ENCODE data around the gene CCNI.
"Not testable (repeated sequence)": the region's sequence is repeated elsewhere in the genome, so short reads cannot be mapped to it uniquely, and the experiment has no call there.

CCNI gene

GRCh38 chr4:77037736-77038135 is 38.1 kb downstream of the CCNI start:
- no peak for DNase-seq

DNA sequence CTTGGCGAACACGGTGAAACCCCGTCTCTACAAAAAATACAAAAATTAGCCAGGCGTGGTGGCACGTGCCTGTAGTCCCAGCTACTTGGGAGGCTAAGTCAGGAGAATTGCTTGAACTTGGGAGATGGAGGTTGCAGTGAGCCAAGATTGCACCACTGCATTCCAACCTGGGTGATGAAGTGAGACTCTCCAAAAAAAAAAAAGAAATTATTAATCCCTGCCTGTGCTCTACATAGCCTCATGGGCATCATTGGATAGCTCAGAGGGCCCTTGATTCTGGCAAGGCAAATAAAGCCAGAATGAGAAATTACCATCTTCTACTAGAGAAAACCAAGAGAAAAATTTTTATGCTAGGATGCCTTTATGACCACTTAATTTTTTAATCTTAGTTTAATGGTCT is 38.6 kb downstream of the CCNI start:
- DNase-seq = not testable (repeated sequence)

- DNase-seq = no peak
Observed at GRCh38 chr4:77036206-77036605, 39.6 kb downstream of the CCNI start.

DNA sequence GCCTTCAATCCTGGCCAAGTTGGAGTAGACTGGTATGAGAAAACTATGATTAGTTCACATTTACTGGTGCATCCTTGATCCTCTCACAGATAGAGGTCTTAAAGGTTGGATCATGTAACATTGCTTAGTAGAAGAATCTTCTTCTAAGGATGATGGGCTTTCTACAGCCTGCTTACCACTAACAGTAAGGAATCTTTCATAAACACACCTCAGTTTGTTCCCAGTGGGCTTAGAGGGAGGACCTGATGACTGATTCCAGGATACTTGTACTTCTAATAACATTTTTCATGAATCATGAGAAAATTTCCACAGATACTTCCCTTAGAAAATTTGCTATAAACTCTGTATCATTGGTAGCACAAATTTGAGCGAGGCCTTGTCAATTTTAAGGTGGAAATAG is 40.6 kb downstream of the CCNI start:
- no peak for DNase-seq

GRCh38 chr4:77031544-77031943 is 44.2 kb downstream of the CCNI start:
- DNase-seq = no peak

DNA sequence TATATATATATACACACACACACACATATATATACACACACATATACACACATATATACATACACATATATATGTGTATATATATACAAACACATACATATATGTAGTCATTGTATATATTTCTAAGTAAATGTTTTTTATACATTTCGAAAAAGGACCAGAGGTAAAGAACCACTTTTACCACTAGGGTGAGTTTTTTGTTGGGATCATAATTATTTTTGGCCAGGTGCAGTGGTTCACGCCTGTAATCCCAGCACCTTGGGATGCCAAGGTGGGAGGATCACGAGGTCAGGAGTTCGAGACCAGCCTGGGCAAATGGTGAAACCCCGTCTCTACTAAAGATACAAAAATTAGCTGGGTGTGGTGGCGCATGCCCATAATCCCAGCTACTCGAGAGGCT is 46.0 kb downstream of the CCNI start:
- not testable (repeated sequence) for DNase-seq

- no peak for DNase-seq
Observed at GRCh38 chr4:77028246-77028645, 47.5 kb downstream of the CCNI start.

GRCh38 chr4:77026322-77026704 is 49.5 kb downstream of the CCNI start:
- no peak for DNase-seq

GRCh38 chr4:77025643-77026321 is 50.0 kb downstream of the CCNI start:
- no peak for DNase-seq

GRCh38 chr4:77023920-77024319 is 51.9 kb downstream of the CCNI start:
- no peak for DNase-seq

DNA sequence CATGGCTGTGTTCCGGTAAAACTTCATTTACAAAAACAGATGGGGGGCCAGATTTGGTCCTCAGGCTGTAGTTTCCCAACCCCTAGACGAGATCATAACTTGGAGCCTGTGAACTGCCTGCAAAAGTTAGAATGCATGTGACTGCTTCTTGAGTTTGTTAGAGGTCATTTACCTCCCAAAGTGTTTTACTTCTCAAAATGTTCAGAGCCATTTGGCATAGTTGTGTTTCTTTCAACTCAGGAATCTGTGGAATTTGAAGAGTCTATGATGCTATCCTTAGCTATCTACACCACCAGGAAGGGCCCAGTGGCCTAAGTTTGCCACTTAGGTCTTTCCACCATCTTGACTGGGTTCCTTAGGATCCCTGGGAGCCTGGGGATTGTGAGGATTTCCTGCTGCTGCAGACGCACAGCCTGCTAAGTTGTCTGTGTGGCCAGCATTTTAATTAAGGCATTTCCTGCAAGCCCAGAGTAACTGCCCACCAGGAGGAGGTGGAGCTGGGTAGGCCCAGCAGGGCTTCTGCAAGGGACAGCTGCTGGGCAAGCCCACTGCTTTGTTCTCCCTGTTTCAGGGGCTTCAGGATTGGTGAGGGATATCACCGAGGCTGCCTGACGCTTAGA is 53.1 kb downstream of the CCNI start:
- peak; percentile 76 for DNase-seq

DNA sequence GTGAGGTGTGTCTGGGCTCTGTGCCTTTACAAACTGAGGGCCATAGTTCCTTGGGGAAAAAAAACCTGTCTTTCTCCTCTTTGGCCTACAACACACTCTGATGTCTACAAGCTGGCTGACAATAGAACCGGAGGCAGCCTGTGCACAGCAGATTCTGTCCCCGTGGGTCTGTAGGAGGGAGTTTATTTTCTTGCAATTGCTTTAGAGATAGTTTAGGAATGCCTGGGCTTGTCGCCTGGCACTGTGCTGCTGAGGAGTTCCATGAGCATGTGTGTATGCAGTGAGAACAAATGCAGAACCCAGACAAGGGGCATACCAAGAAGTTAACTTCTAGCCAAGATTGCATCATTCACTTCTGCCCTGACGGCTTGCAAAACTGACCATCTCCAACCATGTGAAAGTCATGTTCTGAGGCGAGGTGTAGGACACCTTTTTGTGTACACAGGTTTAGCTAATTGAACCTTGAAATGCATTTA is 54.1 kb downstream of the CCNI start:
- no peak for DNase-seq

- DNase-seq = no peak
Observed at GRCh38 chr4:77020017-77020416, 55.8 kb downstream of the CCNI start.

DNA sequence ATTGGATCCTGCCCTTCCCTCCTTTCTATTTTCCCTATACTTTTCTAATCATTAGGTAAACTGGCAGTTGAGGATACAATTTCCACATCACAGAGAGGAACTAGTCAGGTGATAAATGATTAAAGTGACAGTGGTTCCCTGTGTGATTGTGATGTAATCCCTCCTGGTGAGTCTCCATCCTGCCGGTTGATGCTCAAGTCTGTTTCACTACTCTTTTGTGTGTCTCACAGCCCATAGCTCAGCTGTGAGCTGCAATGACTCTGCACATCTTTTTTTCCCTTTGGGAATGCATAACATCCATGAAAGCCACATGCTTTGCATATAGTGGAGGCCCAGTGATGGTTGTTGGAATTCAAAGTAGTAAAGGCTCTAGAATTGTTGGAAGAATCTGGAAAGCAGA is 60.4 kb downstream of the CCNI start:
- DNase-seq = peak; percentile 47

GRCh38 chr4:77014256-77014655 is 61.5 kb downstream of the CCNI start:
- no peak for DNase-seq

- DNase-seq = no peak
Observed at GRCh38 chr4:77012726-77013125, 63.1 kb downstream of the CCNI start.

DNA sequence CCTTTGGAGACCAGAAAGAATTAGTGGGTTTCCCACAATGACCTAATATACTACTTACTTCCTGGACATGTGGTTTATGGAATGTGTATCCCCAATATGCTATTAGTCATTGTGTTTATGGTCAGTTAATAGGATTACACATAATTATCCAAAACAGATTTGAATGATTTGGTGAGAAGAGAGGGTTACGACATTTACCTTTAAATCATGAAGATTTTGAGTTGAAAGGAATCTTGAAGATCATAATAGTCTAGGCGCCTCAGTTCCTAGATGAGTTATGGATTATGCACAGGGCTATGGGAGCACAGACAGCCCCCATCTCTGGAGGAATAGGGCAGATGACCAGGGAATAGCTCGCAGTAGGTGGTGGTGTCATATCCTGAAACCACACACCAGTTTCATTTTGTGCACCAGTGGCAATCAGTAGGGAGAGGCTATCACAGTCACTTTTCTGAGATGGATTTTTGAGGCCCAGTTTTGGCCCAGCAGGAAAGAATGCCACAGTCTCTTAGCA is 64.9 kb downstream of the CCNI start:
- DNase-seq = no peak

DNA sequence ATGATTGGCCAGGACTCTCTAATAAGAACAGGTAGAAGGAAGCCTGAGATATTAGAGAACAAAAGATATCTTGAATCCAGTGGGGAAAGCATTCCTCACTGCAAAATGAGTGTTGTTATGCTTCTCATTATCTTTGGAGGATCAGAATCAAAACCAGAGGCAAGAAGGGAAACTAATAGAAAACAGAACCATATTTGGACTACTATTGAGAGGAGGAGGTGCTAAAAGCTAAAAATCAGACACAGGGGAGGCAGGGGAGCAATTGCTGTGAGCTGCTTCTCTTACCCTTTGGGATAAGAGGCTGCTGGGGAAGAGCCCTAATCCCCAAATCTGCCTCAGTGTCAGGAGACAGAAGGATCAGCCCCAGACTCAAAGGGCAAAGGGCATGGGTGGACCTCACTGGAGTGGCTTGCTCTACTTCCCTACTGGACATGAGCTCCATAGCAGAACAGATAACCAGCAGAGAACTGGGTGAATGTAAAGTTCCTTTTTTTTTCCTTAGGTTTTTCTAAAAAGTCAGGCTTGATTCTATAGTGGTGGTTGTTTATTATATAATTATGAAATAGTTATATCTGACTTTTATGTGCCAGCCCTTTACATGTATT is 66.2 kb downstream of the CCNI start:
- no peak for DNase-seq

GRCh38 chr4:77007358-77008230 is 68.2 kb downstream of the CCNI start:
- DNase-seq = no peak

DNA sequence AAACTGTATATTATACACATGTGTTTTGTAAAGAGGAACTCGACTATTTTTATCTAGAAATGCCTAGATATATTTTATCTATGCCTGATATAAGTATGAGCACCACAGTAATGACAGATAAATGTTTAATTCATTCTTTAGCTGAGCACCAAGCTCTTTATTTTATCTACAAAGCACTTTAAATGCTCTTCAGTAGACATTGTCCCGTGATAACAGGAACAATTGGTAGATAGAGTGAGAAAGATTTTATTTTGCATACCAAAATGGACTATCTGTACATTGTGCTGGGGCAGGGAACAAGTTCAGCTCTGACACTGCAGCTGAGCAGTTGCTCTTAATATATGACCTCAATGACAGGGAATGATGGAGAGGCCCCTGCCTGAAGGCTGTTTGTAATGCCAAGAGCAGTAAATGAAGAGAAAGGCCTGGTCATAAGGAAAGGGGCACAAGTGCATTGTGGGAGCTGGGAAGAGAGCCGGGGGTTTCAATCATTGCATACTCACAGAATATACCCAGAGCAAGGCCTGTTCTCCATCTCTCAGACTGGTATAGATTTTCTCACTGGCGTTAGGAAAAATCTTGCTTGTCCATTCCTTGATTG is 68.9 kb downstream of the CCNI start:
- no peak for DNase-seq

GRCh38 chr4:77003400-77003799 is 72.4 kb downstream of the CCNI start:
- DNase-seq = no peak

- DNase-seq = no peak
Observed at GRCh38 chr4:77002321-77003107, 73.3 kb downstream of the CCNI start.

Measured in eye (tissue), 1 donor.